Lower leg skin (tissue), 4 donors: ENCODE results near the gene IQCH. TPM values are rescaled to one million over a fixed set of nuclear protein-coding genes. Genes with fewer than 3 reads are reported as not detected.
"Not testable (repeated sequence)": the region's sequence is repeated elsewhere in the genome, so short reads cannot be mapped to it uniquely, and the experiment has no call there.

Experiments used
- DNase-seq, 2 donors: peaks; one replicate each; pipeline ENCODE4 v3.0.0-alpha.2; 2019; ENCODE audit warnings: low spot score in 2 of 2
- H3K4me3 ChIP-seq: fragments of 200-600 bp; sonication (generic); 2 replicates; pipeline ENCODE4 v1.5.1; 2017; ENCODE audit warnings: mild to moderate bottlenecking, low read depth; ENCODE audit not compliant: poor library complexity, severe bottlenecking
- POLR2A ChIP-seq, 2 donors: fragments of 450-650 bp; IDR thresholded peaks; one replicate each; pipeline ENCODE4 v1.6.1; 2016 to 2017; ENCODE audit warnings: antibody characterized with exemption in 2 of 2, mild to moderate bottlenecking in 1 of 2, moderate library complexity in 1 of 2
- WGBS, 2 donors: methylation state at CpG; one replicate each; pipeline ENCODE4 v1.1.5; 2018; 5-methylcytosine and 5-hydroxymethylcytosine counted together
- intact Hi-C: fragments of 100-400 bp; cut with DNase I; formaldehyde crosslinking; loops from one replicate; pipeline ENCODE4 v1.15.0; 2023; ENCODE audit warnings: low total_unique reads
- total RNA-seq, 4 donors: library from RNA; depleted of rRNA; stranded (reverse); fragments of >200 nt; gene quantifications; one replicate each; pipeline ENCODE4 v1.1.0, GENCODE V29; 2016
- TF ChIP-seq, protein P1 (sequence below), 3 donors: fragments of 450-650 bp; IDR thresholded peaks; one replicate each; pipeline ENCODE4 v1.5.1; 2016; ENCODE audit warnings: antibody characterized with exemption in 3 of 3, mild to moderate bottlenecking in 3 of 3, moderate library complexity in 2 of 3

Gene IQCH
- total RNA-seq, 4 donors from 2014 or later = 0.17 to 1.6 (median 0.94) TPM

DNA sequence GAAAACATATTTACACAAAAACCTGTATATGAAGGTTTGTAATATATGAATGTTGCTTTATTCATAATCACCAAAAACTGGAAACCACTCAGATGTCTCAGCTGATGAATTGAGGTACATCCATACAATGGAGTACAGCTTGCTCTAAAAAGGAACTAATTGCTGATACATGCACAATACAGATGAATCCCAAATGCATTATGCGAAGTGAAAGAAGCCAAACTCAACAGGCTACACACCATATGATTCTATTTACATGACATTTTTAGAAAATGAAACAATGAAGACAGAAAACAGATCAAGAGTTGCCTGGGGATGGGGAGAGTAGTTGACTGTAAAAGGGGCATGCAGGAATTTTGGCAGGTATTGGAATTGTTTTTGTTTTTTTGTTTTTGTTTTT, 95.5 kb downstream of the IQCH start:
- 75 to 81% methylated on average over 1 of the region's 1 CpG for WGBS, 2 donors
- DNase-seq = no peak
- intact Hi-C loops = no loop called here
- H3K4me3 ChIP-seq = no peak overlapping the region
- no peak for TF ChIP-seq POLR2A (IDR thresholded peaks at IDR 0.05)
- TF ChIP-seq, protein P1, sequence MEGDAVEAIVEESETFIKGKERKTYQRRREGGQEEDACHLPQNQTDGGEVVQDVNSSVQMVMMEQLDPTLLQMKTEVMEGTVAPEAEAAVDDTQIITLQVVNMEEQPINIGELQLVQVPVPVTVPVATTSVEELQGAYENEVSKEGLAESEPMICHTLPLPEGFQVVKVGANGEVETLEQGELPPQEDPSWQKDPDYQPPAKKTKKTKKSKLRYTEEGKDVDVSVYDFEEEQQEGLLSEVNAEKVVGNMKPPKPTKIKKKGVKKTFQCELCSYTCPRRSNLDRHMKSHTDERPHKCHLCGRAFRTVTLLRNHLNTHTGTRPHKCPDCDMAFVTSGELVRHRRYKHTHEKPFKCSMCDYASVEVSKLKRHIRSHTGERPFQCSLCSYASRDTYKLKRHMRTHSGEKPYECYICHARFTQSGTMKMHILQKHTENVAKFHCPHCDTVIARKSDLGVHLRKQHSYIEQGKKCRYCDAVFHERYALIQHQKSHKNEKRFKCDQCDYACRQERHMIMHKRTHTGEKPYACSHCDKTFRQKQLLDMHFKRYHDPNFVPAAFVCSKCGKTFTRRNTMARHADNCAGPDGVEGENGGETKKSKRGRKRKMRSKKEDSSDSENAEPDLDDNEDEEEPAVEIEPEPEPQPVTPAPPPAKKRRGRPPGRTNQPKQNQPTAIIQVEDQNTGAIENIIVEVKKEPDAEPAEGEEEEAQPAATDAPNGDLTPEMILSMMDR (IDR thresholded peaks at IDR 0.05) = no peak

DNA sequence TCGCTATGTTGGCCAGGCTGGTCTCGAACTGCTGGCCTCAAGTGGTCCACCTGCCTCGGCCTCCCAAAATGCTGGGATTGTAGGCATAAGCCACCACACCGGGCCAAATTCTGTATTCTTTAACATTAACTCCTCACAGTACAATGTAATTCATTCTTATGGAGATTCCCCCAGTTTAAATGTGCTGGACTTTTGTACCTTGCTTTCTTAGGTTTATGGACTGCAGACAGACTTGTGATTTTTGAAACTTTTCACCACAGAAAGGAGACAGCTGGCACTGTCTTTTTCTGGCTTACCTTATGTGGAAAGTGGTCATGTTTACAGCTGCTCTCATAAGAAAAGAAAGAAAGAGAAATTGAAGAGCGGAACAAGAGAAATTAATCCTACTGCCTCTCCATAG, 103.8 kb downstream of the IQCH start:
- 89 to 93% methylated on average over 5 of the region's 5 CpGs for WGBS, 2 donors

DNA sequence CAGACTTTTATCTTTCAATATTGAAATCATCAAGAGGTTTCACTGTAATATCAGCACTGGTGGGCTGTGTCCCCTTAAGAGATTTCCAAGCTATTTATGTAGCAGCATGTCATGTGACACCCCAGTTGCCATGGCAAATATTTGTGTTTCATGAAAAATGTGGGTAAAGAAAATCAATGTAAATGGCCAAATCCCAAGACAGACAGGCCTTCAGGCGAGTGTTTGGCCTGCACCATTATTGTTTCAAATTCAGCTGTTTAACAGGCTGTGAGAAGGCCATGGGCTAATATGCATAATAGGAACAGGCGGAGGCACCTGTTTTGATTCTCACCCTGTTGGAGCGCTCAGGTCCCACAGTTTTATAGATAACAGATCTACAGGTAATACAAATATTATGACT, 104.2 kb downstream of the IQCH start:
- intact Hi-C loops = no loop called here
- WGBS, 2 donors = 79 to 82% methylated on average over 3 of the region's 3 CpGs
- TF ChIP-seq, protein P1 (IDR thresholded peaks at IDR 0.05) = no peak
- no peak for TF ChIP-seq POLR2A (IDR thresholded peaks at IDR 0.05)
- H3K4me3 ChIP-seq = no peak overlapping the region
- no peak for DNase-seq

More for the DNA sequence above, 103.8 kb downstream of the IQCH start:
- TF ChIP-seq, protein P1 (IDR thresholded peaks at IDR 0.05) = no peak
- TF ChIP-seq POLR2A (IDR thresholded peaks at IDR 0.05) = no peak
- intact Hi-C loops = no loop called here
- H3K4me3 ChIP-seq = no peak overlapping the region
- DNase-seq = no peak

DNA sequence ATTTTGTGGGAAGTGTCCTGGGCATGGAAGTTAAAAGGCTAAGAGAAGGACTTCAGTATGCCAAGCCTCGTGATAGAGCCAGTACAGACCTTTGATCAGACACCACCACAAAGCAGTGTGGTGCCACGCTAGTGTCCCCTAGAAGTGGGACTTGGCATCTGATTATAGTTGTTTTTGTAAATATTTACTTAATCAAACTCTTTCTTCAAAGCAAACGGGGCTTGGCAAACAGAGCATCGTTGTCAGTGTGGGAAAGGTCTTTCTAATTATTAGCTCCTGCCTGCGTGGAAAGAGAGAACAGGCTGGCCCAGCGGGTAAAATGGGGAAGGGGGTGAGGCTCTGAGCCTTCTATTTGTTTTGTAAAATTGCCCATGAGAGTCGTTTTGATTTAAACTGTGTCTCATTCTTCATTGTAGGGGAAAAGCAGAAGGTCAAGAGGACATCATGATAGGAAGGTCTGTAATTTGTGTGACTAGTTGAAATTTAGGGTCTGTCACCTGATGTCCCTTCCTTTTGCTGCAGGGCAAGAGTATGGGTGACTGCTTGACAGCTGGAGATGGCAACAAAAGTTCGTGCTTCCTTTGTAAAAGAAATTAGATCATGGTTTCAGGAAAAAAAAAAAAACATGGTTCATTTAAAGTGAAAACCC, 105.0 kb downstream of the IQCH start:
- TF ChIP-seq POLR2A (IDR thresholded peaks at IDR 0.05) = no peak
- TF ChIP-seq, protein P1 (IDR thresholded peaks at IDR 0.05) = no peak
- DNase-seq = no peak
- no peak overlapping the region for H3K4me3 ChIP-seq
- intact Hi-C loops = no loop called here
- 52 to 56% methylated on average over 8 of the region's 8 CpGs for WGBS, 2 donors

DNA sequence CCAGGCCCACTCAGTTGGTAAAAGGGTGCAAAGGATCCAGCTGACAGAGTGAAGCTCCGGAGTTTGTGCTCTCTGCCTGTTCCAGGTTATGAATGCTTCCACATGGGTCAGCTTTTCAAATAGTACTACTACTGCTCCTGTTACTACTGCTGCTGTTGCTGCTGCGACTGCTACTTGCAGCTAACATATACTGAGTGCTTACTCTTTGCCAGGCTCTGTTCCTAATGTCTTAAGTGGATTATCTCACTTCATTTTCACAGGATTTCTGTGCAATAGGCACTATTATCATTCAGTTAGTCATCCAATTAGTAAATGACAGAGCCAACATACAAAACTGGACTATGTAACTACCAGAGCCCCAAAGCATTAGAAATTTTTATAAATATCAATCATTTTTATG, 106.5 kb downstream of the IQCH start:
- WGBS, 2 donors = 89 to 91% methylated on average over 2 of the region's 2 CpGs
- TF ChIP-seq POLR2A (IDR thresholded peaks at IDR 0.05) = no peak
- TF ChIP-seq, protein P1 (IDR thresholded peaks at IDR 0.05) = no peak
- H3K4me3 ChIP-seq = no peak overlapping the region
- DNase-seq = no peak
- intact Hi-C loops = no loop called here

DNA sequence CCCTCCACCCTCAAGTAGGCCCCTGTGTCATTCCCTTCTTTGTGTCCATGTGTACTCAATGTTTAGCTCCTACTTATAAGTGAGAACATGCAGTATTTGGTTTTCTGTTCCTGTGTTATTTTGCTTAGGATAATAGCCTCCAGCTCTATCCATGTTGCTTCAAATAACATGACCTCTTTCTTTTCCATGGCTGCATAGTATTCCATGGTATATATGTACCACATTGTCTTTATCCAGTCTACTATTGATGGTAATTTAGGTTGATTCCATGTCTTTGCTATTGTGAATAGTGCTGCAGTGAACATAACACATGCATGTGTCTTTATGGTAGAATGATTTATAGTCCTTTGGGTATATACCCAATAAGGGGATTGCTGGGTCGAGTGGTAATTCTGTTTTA, 109.1 kb downstream of the IQCH start:
- intact Hi-C loops, H3K4me3 ChIP-seq, DNase-seq: not testable (repeated sequence)
- WGBS, 2 donors = 50 to 63% methylated on average over 1 of the region's 1 CpG
